WTC11 (cell line): Measurements from ENCODE around the gene FNDC11. TPM values are rescaled to one million over a fixed set of nuclear protein-coding genes. Genes with fewer than 3 reads are reported as not detected.

Experiments
- ATAC-seq: fragments of 200-7000 bp; cut with Tn5 transposase; 2 replicates; pipeline ENCODE4 v1.10.0; 2021; ENCODE audit warnings: mild to moderate bottlenecking, moderate library complexity
- CTCF ChIA-PET: fragments of 300-600 bp; sonication (Branson Sonifier 250); formaldehyde crosslinking; loops from one replicate; lab custom pipeline; 2021; ENCODE audit warnings: antibody characterized with exemption; lab: Charles Lee
- POLR2A ChIA-PET: fragments of 350-600 bp; sonication (Branson Sonifier 250); formaldehyde crosslinking; loops from one replicate; lab custom pipeline; 2021; ENCODE audit warnings: antibody characterized with exemption; lab: Charles Lee
- DNase-seq: peaks from one replicate; pipeline ENCODE4 v3.0.0; 2021; ENCODE audit warnings: low spot score
- H3K27ac Mint-ChIP-seq: 2 replicates; pipeline ENCODE4 v1.8.0; 2021; ENCODE audit warnings: mixed read lengths
- H3K27me3 Mint-ChIP-seq: 2 replicates; pipeline ENCODE4 v1.8.0; 2021; ENCODE audit warnings: low read depth, mild to moderate bottlenecking, moderate library complexity, mixed read lengths
- H3K36me3 Mint-ChIP-seq: 2 replicates; pipeline ENCODE4 v1.8.0; 2021; ENCODE audit warnings: mixed read lengths
- H3K4me1 Mint-ChIP-seq: 2 replicates; pipeline ENCODE4 v1.8.0; 2022; ENCODE audit warnings: mixed read lengths
- H3K4me3 Mint-ChIP-seq: 2 replicates; pipeline ENCODE4 v1.8.0; 2021; ENCODE audit warnings: mild to moderate bottlenecking, moderate library complexity, mixed read lengths
- H3K9me3 Mint-ChIP-seq: 2 replicates; pipeline ENCODE4 v1.8.0; 2021; ENCODE audit warnings: mixed read lengths
- AR ChIP-seq: fragments of 250-450 bp; sonication (Bioruptor Pico); IDR thresholded peaks from 2 replicates; pipeline ENCODE4 v1.9.0; 2021; ENCODE audit warnings: mild to moderate bottlenecking
- CREM ChIP-seq: sonication (generic); formaldehyde crosslinking; IDR thresholded peaks from 2 replicates; pipeline ENCODE4 v1.8.1; 2022; ENCODE audit warnings: mild to moderate bottlenecking, missing genetic modification reagents, moderate library complexity
- E2F5 ChIP-seq: sonication (generic); formaldehyde crosslinking; IDR thresholded peaks from 2 replicates; pipeline ENCODE4 v1.8.1; 2022; ENCODE audit warnings: mild to moderate bottlenecking, moderate library complexity, missing genetic modification reagents
- ERG ChIP-seq: fragments of 250-450 bp; sonication (Bioruptor Pico); IDR thresholded peaks from 2 replicates; pipeline ENCODE4 v1.8.0; 2021; ENCODE audit warnings: mild to moderate bottlenecking
- FOXK1 ChIP-seq: sonication (generic); formaldehyde crosslinking; IDR thresholded peaks from 2 replicates; pipeline ENCODE4 v1.8.0; 2022; ENCODE audit warnings: mild to moderate bottlenecking, moderate library complexity, missing genetic modification reagents
- GABPB1 ChIP-seq: sonication (generic); formaldehyde crosslinking; IDR thresholded peaks from 2 replicates; pipeline ENCODE4 v1.8.1; 2023; ENCODE audit warnings: mild to moderate bottlenecking, missing genetic modification reagents
- HMGA2 ChIP-seq: fragments of 250-450 bp; sonication (Bioruptor Pico); IDR thresholded peaks from 2 replicates; pipeline ENCODE4 v1.4.0; 2021; ENCODE audit warnings: mild to moderate bottlenecking, moderate library complexity
- MLX ChIP-seq: sonication (generic); formaldehyde crosslinking; IDR thresholded peaks from 2 replicates; pipeline ENCODE4 v1.8.1; 2023; ENCODE audit warnings: mild to moderate bottlenecking, missing genetic modification reagents, moderate library complexity
- MYBL2 ChIP-seq: sonication (generic); formaldehyde crosslinking; IDR thresholded peaks from 2 replicates; pipeline ENCODE4 v1.8.1; 2023; ENCODE audit warnings: mild to moderate bottlenecking, moderate library complexity, missing genetic modification reagents
- PRDM15 ChIP-seq: sonication (generic); formaldehyde crosslinking; IDR thresholded peaks from 2 replicates; pipeline ENCODE4 v1.8.0; 2022; ENCODE audit warnings: missing genetic modification reagents
- SP1 ChIP-seq: sonication (generic); formaldehyde crosslinking; conservative IDR thresholded peaks from 2 replicates; pipeline ENCODE4 v1.8.1; 2022; ENCODE audit warnings: missing genetic modification reagents
- STAT6 ChIP-seq: sonication (generic); formaldehyde crosslinking; conservative IDR thresholded peaks from 2 replicates; pipeline ENCODE4 v1.8.1; 2023; ENCODE audit warnings: mild to moderate bottlenecking, low read depth, missing genetic modification reagents, moderate library complexity
- TEAD1 ChIP-seq: sonication (generic); formaldehyde crosslinking; IDR thresholded peaks from 2 replicates; pipeline ENCODE4 v1.8.0; 2022; ENCODE audit warnings: mild to moderate bottlenecking, missing genetic modification reagents
- ZBTB21 ChIP-seq: sonication (generic); formaldehyde crosslinking; IDR thresholded peaks from 2 replicates; pipeline ENCODE4 v1.8.1; 2023; ENCODE audit warnings: mild to moderate bottlenecking, missing genetic modification reagents, borderline replicate concordance
- ZNF219 ChIP-seq: sonication (generic); formaldehyde crosslinking; IDR thresholded peaks from 2 replicates; pipeline ENCODE4 v1.8.0; 2023; ENCODE audit warnings: missing genetic modification reagents, mild to moderate bottlenecking, borderline replicate concordance
- ZNF425 ChIP-seq: fragments of 250-450 bp; sonication (Bioruptor Pico); conservative IDR thresholded peaks from 2 replicates; pipeline ENCODE4 v1.9.0; 2021; ENCODE audit warnings: mild to moderate bottlenecking
- total RNA-seq: library from RNA; stranded (reverse); gene quantifications from 3 replicates; pipeline ENCODE4 v1.2.3, GENCODE V29; 2021

The FNDC11 gene
- total RNA-seq, 1 experiment from 2014 or later, result 3.8 TPM

- no peaks in the 10 kb centered on the region for H3K4me1 Mint-ChIP-seq
These were observed 40.1 kb downstream of the FNDC11 start for GRCh38 chr20:63594043-63594561.

GRCh38 chr20:63595416-63596127 is 41.6 kb downstream of the FNDC11 start:
- Mint-ChIP-seq H3K4me1 (no peaks in the 10 kb centered on the region), H3K36me3 (peaks cover 10% of the 10 kb centered on the region), H3K4me3 (no peak overlapping the region), H3K9me3 (no peaks in the 10 kb centered on the region), H3K27me3 (no peaks in the 10 kb centered on the region), H3K27ac (no peak overlapping the region)
- no peak for TF ChIP-seq PRDM15 (CRISPR knock-in tag)
- TF ChIP-seq AR (CRISPR knock-in tag), result no peak
- TF ChIP-seq ZNF219, result no peak
- no peak for TF ChIP-seq ZNF425 (CRISPR knock-in tag)
- no peak for TF ChIP-seq FOXK1 (CRISPR knock-in tag)
- no peak for TF ChIP-seq E2F5 (CRISPR knock-in tag)
- no peak for TF ChIP-seq TEAD1
- TF ChIP-seq GABPB1, result no peak
- no peak for TF ChIP-seq ZBTB21 (CRISPR knock-in tag)
- TF ChIP-seq HMGA2 (CRISPR knock-in tag), result no peak
- no peak for TF ChIP-seq CREM (CRISPR knock-in tag)
- TF ChIP-seq MYBL2, result no peak
- TF ChIP-seq MLX, result no peak
- TF ChIP-seq ERG (CRISPR knock-in tag), result no peak
- no peak for TF ChIP-seq STAT6 (CRISPR knock-in tag)
- ATAC-seq (no peak), DNase-seq (no peak)
- ChIA-PET POLR2A (no interaction called here), CTCF (no interaction called here)

More at GRCh38 chr20:63594043-63594561, 40.1 kb downstream of the FNDC11 start:
- DNase-seq (no peak), ATAC-seq (no peak)
- peaks cover 12% of the 10 kb centered on the region for H3K36me3 Mint-ChIP-seq
- no peak for TF ChIP-seq SP1 (CRISPR knock-in tag)
- no peak for TF ChIP-seq CREM (CRISPR knock-in tag)
- no peak overlapping the region for H3K4me3 Mint-ChIP-seq
- H3K9me3 Mint-ChIP-seq, result no peaks in the 10 kb centered on the region
- no peaks in the 10 kb centered on the region for H3K27me3 Mint-ChIP-seq
- ChIA-PET POLR2A (no interaction called here), CTCF (no interaction called here)
- H3K27ac Mint-ChIP-seq, result no peak overlapping the region
